Activated T-cell treated with anti-CD3 and anti-CD28 coated beads, Interleukin-2, amount 50 U/mL, for 4 hours (primary cell): ENCODE measurements around the gene TMTC1. TPM values are rescaled to one million over a fixed set of nuclear protein-coding genes. Genes with fewer than 3 reads are reported as not detected.

Source experiments
- ATAC-seq, 2 donors: fragments of 200-7000 bp; cut with Tn5 transposase; one replicate each; pipeline ENCODE4 v1.10.0; 2021
- DNase-seq: peaks from one replicate; pipeline ENCODE4 v3.0.0-alpha.2; 2020
- H3K27me3 Mint-ChIP-seq: one replicate; pipeline ENCODE4 v1.8.0; 2021; ENCODE audit warnings: low read depth, mixed read lengths
- H3K36me3 Mint-ChIP-seq: one replicate; pipeline ENCODE4 v1.8.0; 2022; ENCODE audit warnings: mixed read lengths; ENCODE audit not compliant: insufficient read depth
- H3K4me1 Mint-ChIP-seq: one replicate; pipeline ENCODE4 v1.8.0; 2021; ENCODE audit warnings: low read depth, mixed read lengths
- H3K4me3 Mint-ChIP-seq: one replicate; pipeline ENCODE4 v1.8.0; 2021; ENCODE audit warnings: mild to moderate bottlenecking, moderate library complexity, mixed read lengths
- H3K9me3 Mint-ChIP-seq: one replicate; pipeline ENCODE4 v1.8.0; 2021; ENCODE audit warnings: mixed read lengths
- total RNA-seq, 3 donors: library from RNA; stranded (reverse); gene quantifications; one replicate each; pipeline ENCODE4 v1.2.1, GENCODE V29; 2021

The TMTC1 gene
- total RNA-seq, 3 donors from 2014 or later = 0.11 to 0.24 (median 0.13) TPM

DNA sequence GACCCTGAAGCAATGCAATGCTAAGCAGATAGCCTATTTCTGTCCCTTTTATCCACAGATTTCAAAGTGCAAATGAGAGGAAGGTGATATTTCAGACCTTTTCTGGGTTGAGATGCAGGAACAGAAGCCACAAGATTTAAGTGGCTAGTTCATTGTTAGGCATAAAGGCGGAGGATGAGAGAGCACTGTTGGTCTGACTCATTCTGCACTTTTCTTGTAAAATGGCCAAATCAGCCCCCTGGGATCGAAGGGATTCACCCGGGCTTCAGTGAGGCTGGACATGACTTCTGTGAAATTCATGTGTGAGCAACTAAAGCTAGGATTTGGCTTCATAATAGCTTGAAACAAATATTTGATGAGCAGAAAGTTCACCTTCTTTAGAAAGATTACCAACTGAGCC lies 184.4 kb downstream of the TMTC1 start:
- no peak overlapping the region for H3K4me3 Mint-ChIP-seq
- no peaks in the 10 kb centered on the region for H3K4me1 Mint-ChIP-seq
- H3K36me3 Mint-ChIP-seq = no peaks in the 10 kb centered on the region
- no peak for DNase-seq
- peaks cover 5% of the 10 kb centered on the region for H3K27me3 Mint-ChIP-seq
- ATAC-seq = no peak
- no peaks in the 10 kb centered on the region for H3K9me3 Mint-ChIP-seq

DNA sequence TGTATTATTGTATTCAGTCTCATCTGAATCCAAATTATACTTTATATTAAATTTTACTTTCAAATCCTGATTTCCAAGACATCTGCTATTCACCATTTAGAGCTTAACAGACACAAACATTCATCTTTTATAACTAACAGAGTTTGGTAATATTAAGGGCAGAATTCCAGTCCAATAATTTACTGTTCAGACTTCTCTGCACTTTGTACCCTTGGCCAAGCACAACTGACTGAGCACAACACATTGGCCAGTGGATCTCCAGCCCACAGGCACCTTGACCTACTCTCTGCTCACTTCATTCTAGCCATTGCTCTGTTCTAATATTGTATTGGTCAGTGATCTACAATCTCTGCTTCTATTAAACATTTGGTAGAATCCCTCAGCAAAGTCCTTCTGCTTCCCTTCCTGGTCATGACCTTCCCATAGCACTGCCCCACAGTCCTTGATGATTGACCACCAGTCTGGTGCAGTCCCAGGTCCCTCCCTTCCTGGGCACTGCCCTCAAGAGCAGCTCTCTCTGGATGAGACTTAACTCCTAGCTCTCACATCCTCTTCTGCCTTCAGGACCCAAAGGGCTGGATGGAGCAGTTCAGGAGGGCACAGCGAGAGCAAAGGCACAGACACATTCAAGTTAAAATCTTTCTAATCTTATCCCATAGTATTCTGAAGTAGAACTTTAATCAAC lies 188.5 kb downstream of the TMTC1 start:
- Mint-ChIP-seq H3K9me3 (no peaks in the 10 kb centered on the region), H3K27me3 (peaks cover 3% of the 10 kb centered on the region), H3K4me3 (no peak overlapping the region), H3K4me1 (no peaks in the 10 kb centered on the region), H3K36me3 (no peaks in the 10 kb centered on the region)
- ATAC-seq = no peak
- DNase-seq = no peak

- Mint-ChIP-seq H3K36me3 (no peaks in the 10 kb centered on the region), H3K4me1 (no peaks in the 10 kb centered on the region), H3K9me3 (no peaks in the 10 kb centered on the region), H3K27me3 (peaks cover 13% of the 10 kb centered on the region), H3K4me3 (no peak overlapping the region)
- ATAC-seq (no peak), DNase-seq (no peak)
These were observed 190.7 kb downstream of the TMTC1 start for GRCh38 chr12:29593001-29593400.

DNA sequence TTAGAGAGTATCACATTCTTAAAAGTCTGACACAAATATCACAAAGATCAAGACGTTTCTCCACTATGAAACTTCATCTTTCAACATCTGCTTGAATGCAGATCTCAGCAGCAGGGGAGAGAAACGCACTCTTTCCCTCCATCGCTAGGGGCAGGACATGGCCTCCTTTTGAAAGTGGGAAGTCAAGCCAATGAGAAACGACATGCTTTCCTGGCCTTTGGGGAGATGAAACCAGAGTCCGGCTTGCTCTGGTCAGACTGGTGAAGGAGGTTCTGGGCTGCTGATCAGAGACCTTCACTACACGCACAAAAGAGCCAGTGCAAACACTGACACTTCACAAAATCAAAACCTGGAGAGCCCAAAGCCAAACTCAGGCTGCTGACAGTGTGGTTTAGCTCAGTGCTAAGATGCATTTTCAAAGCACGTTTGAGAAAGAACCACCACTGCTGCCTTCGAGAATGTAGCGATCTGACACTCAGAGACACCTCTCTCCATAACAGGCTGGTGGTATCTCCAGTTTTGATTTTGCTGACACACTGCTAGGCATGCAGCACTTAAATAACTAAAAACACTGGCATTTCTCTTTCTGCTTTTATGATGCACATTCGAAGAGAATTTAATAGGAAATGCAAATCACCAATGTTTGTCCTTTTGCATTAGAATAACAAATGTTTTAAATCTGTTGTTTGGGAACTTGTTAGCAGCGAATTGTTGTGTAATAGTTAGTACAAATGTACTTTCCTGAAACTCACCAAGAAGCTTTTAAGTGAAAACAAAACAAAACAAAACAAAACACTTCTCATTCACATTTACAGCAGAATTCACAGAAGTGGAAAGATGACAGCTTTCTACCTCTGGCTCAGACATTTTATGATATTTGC lies 192.4 kb downstream of the TMTC1 start:
- no peaks in the 10 kb centered on the region for H3K9me3 Mint-ChIP-seq
- no peaks in the 10 kb centered on the region for H3K4me1 Mint-ChIP-seq
- DNase-seq = no peak
- no peak overlapping the region for H3K4me3 Mint-ChIP-seq
- no peak for ATAC-seq
- peaks cover 13% of the 10 kb centered on the region for H3K27me3 Mint-ChIP-seq
- no peaks in the 10 kb centered on the region for H3K36me3 Mint-ChIP-seq

DNA sequence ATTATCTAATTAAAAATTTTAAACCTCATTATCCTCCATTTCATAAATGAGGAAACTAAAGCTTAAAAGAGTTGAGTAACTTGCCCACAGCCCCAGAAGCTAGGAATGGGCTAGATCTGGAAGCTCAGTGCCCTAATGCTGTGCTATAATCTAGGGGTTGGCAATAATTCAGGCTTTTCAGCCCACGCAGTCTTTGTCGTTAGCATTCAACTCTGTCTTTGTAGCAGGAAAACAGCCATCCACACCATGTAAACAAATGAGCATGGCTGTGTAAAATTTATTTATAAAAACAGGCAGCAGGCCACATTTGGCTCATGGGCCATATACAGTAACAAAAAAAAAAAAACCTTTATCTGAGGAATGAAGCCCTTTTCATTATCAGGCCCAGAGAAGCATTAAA lies 193.9 kb downstream of the TMTC1 start:
- ATAC-seq (no peak), DNase-seq (no peak)
- H3K9me3 Mint-ChIP-seq = no peaks in the 10 kb centered on the region
- no peaks in the 10 kb centered on the region for H3K36me3 Mint-ChIP-seq
- H3K27me3 Mint-ChIP-seq = peaks cover 11% of the 10 kb centered on the region
- no peak overlapping the region for H3K4me3 Mint-ChIP-seq
- no peaks in the 10 kb centered on the region for H3K4me1 Mint-ChIP-seq

DNA sequence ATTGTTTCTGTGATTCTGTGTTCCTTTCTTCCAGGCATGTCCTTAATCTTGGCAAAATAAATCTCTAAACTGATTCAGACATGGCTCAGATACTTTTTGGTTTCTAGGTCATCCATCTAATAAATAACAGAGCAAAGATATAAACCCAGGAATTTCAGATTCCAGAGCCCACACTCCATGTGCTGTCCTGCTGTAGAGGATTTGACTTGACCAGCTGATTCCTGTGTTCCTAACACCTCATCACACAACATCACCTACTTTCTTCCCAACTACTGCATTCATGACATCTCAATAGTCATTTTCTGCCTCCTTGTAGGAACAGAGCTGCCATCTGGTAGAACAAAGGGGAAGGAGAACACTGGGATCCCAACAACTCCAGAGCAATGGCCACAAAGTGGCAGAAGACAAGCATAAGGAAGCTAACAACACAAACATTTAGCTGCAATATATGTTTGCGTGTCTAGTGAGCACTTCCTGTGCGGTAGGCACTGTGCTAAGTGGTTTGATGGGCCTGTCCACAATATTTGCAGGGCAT lies 194.4 kb downstream of the TMTC1 start:
- ATAC-seq (no peak), DNase-seq (no peak)
- H3K27me3 Mint-ChIP-seq = peaks cover 11% of the 10 kb centered on the region
- H3K4me1 Mint-ChIP-seq = no peaks in the 10 kb centered on the region
- no peaks in the 10 kb centered on the region for H3K9me3 Mint-ChIP-seq
- H3K4me3 Mint-ChIP-seq = no peak overlapping the region
- H3K36me3 Mint-ChIP-seq = no peaks in the 10 kb centered on the region

GRCh38 chr12:29582677-29583272 lies 201.0 kb downstream of the TMTC1 start:
- H3K4me3 Mint-ChIP-seq = no peak overlapping the region

DNA sequence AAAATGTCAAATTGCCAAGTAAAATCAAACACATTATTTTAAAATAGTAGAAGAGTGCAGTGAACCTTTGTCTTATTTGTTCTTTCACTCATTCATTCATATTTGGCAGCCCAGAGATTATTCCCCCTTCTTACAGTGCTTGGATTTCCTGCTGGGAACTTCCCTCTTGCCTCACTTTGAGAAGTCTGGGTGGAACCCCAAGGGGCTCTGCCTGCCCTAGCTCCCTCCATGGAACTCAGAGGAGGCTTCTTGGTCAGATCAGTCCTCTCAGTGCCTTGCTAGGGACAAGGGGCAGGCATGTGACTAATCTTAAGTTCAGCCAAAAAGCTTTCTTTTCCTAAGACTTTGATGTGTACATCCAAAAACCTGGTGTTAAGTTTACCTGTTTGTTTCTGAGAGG lies 201.6 kb downstream of the TMTC1 start:
- no peak for DNase-seq
- peaks cover 2% of the 10 kb centered on the region for H3K27me3 Mint-ChIP-seq
- ATAC-seq = no peak
- H3K4me1 Mint-ChIP-seq = peaks cover 3% of the 10 kb centered on the region
- H3K36me3 Mint-ChIP-seq = no peaks in the 10 kb centered on the region
- H3K9me3 Mint-ChIP-seq = no peaks in the 10 kb centered on the region
- no peak overlapping the region for H3K4me3 Mint-ChIP-seq

More at GRCh38 chr12:29582677-29583272, 201.0 kb downstream of the TMTC1 start:
- Mint-ChIP-seq H3K36me3 (no peaks in the 10 kb centered on the region), H3K9me3 (no peaks in the 10 kb centered on the region), H3K4me1 (peaks cover 3% of the 10 kb centered on the region), H3K27me3 (peaks cover 2% of the 10 kb centered on the region)
- DNase-seq = no peak
- ATAC-seq = no peak

DNA sequence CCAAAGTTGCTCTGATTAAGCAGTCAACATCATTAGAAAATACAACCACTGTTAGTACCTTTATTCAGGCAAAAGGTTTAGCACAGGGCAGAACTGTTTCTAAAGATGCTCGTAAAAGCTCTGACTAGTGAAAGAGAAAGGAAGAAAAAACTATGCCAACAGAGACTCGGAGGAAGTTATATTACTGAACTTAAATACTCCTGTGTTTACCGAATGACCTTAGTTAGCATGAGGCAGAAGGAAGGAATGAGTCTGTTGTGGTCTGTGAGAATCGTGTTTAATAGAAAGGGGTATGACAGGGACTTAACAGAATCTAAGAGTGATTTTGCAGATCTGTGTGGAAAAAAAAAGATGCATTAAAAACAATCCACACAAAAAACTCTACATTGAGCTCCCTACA lies 202.1 kb downstream of the TMTC1 start:
- Mint-ChIP-seq H3K36me3 (no peaks in the 10 kb centered on the region), H3K4me3 (no peak overlapping the region), H3K27me3 (peaks cover 2% of the 10 kb centered on the region), H3K9me3 (no peaks in the 10 kb centered on the region), H3K4me1 (peaks cover 3% of the 10 kb centered on the region)
- no peak for ATAC-seq
- no peak for DNase-seq

DNA sequence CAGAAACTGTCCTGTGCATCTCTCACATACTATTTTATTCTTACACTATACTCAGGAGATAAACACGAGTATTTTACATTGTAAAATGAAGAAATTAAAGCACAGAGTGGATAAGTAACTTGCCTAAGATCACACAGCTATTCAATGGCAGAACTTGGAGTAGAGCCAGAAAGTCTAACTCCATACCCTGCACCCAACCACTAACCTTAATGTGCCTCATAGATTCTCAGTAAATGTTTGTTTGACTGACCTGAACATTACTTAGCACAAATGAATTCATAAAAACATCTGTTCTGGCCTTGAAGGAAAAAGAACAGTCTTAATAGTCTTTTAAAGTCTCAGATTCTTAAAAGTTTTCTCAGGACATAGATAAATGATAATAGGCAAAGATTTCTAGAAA lies 202.8 kb downstream of the TMTC1 start:
- Mint-ChIP-seq H3K9me3 (no peaks in the 10 kb centered on the region), H3K4me1 (peaks cover 3% of the 10 kb centered on the region), H3K36me3 (no peaks in the 10 kb centered on the region), H3K27me3 (peaks cover 2% of the 10 kb centered on the region), H3K4me3 (no peak overlapping the region)
- ATAC-seq (no peak), DNase-seq (no peak)

- DNase-seq = no peak
- ATAC-seq = no peak
- Mint-ChIP-seq H3K27me3 (peaks cover 2% of the 10 kb centered on the region), H3K4me1 (peaks cover 3% of the 10 kb centered on the region), H3K9me3 (no peaks in the 10 kb centered on the region), H3K36me3 (no peaks in the 10 kb centered on the region), H3K4me3 (no peak overlapping the region)
These were observed 205.0 kb downstream of the TMTC1 start for GRCh38 chr12:29578731-29579130.

DNA sequence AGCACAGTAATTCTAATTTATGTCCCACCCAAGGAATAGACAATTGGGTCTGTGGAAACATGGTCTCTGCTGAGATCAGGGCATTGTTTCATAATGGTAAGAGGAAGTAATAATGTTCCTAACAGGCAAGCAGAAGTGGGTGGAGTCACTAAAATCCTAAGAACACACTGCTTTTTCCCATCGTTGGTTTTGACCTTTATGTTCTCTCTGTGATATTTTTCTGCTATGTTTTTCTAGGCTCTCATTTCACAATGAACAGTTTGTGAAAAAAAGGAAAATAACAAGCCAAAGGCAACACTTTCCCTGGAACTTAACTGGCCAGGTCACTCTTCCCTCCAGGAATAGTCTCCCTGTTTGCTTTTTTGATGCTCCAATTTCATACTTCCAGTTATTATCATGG lies 205.7 kb downstream of the TMTC1 start:
- Mint-ChIP-seq H3K36me3 (no peaks in the 10 kb centered on the region), H3K9me3 (no peaks in the 10 kb centered on the region), H3K4me3 (no peak overlapping the region), H3K27me3 (peaks cover 2% of the 10 kb centered on the region), H3K4me1 (peaks cover 3% of the 10 kb centered on the region)
- ATAC-seq (no peak), DNase-seq (no peak)

GRCh38 chr12:29574500-29574899 lies 209.2 kb downstream of the TMTC1 start:
- no peaks in the 10 kb centered on the region for H3K4me1 Mint-ChIP-seq
- H3K4me3 Mint-ChIP-seq = no peak overlapping the region
- no peaks in the 10 kb centered on the region for H3K36me3 Mint-ChIP-seq
- no peaks in the 10 kb centered on the region for H3K9me3 Mint-ChIP-seq
- ATAC-seq = no peak
- H3K27me3 Mint-ChIP-seq = peaks cover 2% of the 10 kb centered on the region
- no peak for DNase-seq

GRCh38 chr12:29572938-29573337 lies 210.8 kb downstream of the TMTC1 start:
- Mint-ChIP-seq H3K4me1 (no peaks in the 10 kb centered on the region), H3K36me3 (no peaks in the 10 kb centered on the region), H3K4me3 (no peak overlapping the region), H3K27me3 (no peaks in the 10 kb centered on the region), H3K9me3 (no peaks in the 10 kb centered on the region)
- ATAC-seq = no peak
- DNase-seq = no peak
